HCT116 (cell line): Measurements from ENCODE around the gene FABP6.

Experiments
- CEBPB ChIP-seq: IDR thresholded peaks from 2 replicates; pipeline ENCODE4 v1.6.1; 2012; ENCODE audit warnings: low read depth
- CTCF ChIP-seq, 3 experiments: fragments of 200-600 bp in 1 of 3; sonication (generic) in 1 of 3; IDR thresholded peaks in 2 of 3; conservative IDR thresholded peaks in 1 of 3; 2 replicates each; pipeline ENCODE4 v1.5.1; 2012 to 2017; ENCODE audit warnings: low read depth in 2 of 3, low read length in 2 of 3, antibody characterized with exemption in 1 of 3, borderline replicate concordance in 1 of 3, control low read depth in 1 of 3, mild to moderate bottlenecking in 1 of 3, mixed read lengths in 1 of 3, mixed run types in 1 of 3, moderate library complexity in 1 of 3; ENCODE audit not compliant: insufficient read depth in 1 of 3
- EZH2 ChIP-seq: fragments of 200-600 bp; sonication (generic); IDR thresholded peaks from 2 replicates; pipeline ENCODE4 v1.6.1; 2017; ENCODE audit warnings: antibody characterized with exemption, mixed run types
- EZH2phosphoT487 ChIP-seq: fragments of 200-600 bp; IDR thresholded peaks from 2 replicates; pipeline ENCODE4 v1.6.1; 2018; ENCODE audit warnings: antibody characterized with exemption, borderline replicate concordance
- POLR2AphosphoS5 ChIP-seq: IDR thresholded peaks from 2 replicates; pipeline ENCODE4 v1.6.1; 2011; ENCODE audit warnings: mild to moderate bottlenecking, low read depth, low read length, moderate library complexity
- RAD21 ChIP-seq: IDR thresholded peaks from 2 replicates; pipeline ENCODE4 v1.6.1; 2012; ENCODE audit warnings: low read depth, mild to moderate bottlenecking
- REST ChIP-seq: IDR thresholded peaks from 2 replicates; pipeline ENCODE4 v1.6.1; 2012; ENCODE audit warnings: low read depth
- ZNF274 ChIP-seq: fragments of 200-500 bp; sonication (Bioruptor generic); IDR thresholded peaks from 2 replicates; pipeline ENCODE4 v1.6.1; 2014; ENCODE audit warnings: mild to moderate bottlenecking, low read depth, low read length, inconsistent platforms

- TF ChIP-seq EZH2 (no peak), EZH2phosphoT487 (no peak), CTCF (IDR thresholded peaks at IDR 0.05 in 2 of 3, conservative IDR thresholded peaks at IDR 0.05 in 1 of 3; ENCODE audit: borderline replicate concordance in 1 of 3, insufficient read depth in 1 of 3, low read depth in 2 of 3, low read length in 2 of 3) (no peak), REST (no peak), RAD21 (no peak), POLR2AphosphoS5 (no peak), CEBPB (no peak), ZNF274 (no peak)
These were observed 43.0 kb downstream of the FABP6 start for GRCh38 chr5:160272264-160272663.
